ENCODE results near the gene SEMA3G. TPM values are rescaled to one million over a fixed set of nuclear protein-coding genes. Genes with fewer than 3 reads are reported as not detected.

The SEMA3G gene
- total and polyA plus RNA-seq, 7 experiments from 2014 or later, result 0.10 to 0.24 TPM; not detected in 5

DNA sequence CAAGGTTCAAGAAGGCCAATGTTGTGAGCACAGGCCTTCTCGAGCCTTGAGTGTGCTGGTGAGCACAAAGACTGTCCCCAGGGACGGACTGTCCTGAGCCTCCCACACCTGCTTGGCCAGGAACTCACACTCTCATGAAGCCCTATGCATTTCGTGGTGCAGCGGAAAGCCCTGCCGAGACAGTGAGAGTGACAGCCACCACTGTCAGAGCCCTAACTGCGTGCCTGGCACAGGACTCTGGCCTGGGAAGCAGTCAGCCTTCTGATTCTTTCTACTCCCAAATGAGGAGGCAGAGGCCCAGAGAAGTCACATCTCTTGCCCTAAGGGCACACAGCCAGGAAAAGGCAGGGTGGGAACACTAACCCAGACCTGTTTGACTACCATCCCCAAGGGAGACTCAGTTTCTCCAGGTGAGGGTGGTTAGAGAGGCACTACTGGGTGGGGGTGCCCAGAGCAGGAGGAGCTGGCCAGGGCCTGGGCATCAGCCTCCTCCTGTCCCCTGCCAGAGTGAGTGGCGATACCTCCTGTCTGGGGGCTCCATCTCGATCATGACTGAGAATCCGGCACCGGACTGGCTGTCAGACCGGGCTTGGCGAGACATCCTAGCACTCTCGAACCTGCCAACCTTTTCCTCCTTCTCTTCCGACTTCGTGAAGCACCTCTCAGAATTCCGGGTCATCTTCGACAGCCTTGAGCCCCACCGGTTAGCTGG is 50.8 kb downstream of the SEMA3G start:
- Mint-ChIP-seq H3K27ac (no peak overlapping the region), H3K36me3 (peaks cover 2 to 22% (median 15%) of the 10 kb centered on the region in 5 donors), H3K4me1 (no peaks in the 10 kb centered on the region), H3K27me3 (no peaks in the 10 kb centered on the region), H3K9me3 (no peaks in the 10 kb centered on the region), H3K4me3 (no peak overlapping the region)
- POLR2A ChIA-PET, result no interaction called here
- Histone ChIP-seq H3K27me3 (ENCODE audit: control insufficient read depth in 2 of 2, insufficient read depth in 2 of 2, low read length in 2 of 2) (no peaks in the 10 kb centered on the region), H3K27ac (ENCODE audit: low read depth, low read length) (no peak overlapping the region), H3K4me1 (ENCODE audit: control insufficient read depth in 2 of 2, insufficient read depth in 2 of 2, low read length in 2 of 2) (no peaks in the 10 kb centered on the region), H3K4me3 (ENCODE audit: low read length) (no peak overlapping the region), H3K36me3 (ENCODE audit: control insufficient read depth in 2 of 3, insufficient read depth in 3 of 3, low read length in 3 of 3) (peaks cover 0 to 82% (median 0%) of the 10 kb centered on the region in 3 experiments), H3K9me3 (ENCODE audit: control insufficient read depth in 2 of 3, low read length in 3 of 3) (no peaks in the 10 kb centered on the region)
- CTCF ChIA-PET, result no interaction called here
- DNase-seq (no peak), ATAC-seq (no peak)
- intact Hi-C loops (cut with micrococcal nuclease), result no loop called here

DNA sequence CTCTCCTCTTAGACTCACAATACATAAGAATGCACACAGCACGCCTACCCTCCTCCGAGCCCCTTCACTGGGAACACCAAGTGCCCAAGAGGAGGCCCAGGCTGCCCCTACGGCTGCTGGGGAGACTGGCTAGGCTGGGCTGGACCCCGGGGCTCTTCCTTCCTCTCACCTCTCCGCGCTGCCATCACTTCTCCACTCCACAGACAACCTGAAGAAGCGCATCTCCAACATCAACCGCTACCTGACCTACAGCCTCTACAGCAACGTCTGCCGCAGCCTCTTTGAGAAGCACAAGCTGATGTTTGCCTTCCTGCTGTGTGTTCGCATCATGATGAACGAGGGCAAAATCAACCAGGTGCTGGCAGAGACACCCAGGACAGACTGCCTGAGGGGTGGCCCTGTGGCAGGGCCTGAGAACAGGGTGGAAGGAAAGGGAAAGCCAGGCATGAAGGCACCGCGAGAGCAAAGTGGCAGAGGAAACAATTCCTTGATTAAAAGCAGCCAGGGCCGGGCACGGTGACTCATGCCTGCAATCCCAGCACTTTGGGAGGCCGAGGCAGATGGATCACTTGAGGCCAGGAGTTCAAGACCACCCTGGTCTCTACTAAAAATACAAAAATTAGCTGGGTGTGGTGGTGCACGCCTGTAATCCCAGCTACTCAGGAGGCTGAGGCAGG is 51.6 kb downstream of the SEMA3G start:
- Histone ChIP-seq H3K4me3 (ENCODE audit: low read length) (no peak overlapping the region), H3K9me3 (ENCODE audit: control insufficient read depth in 2 of 3, low read length in 3 of 3) (no peaks in the 10 kb centered on the region), H3K4me1 (ENCODE audit: control insufficient read depth in 2 of 2, insufficient read depth in 2 of 2, low read length in 2 of 2) (no peaks in the 10 kb centered on the region), H3K36me3 (ENCODE audit: control insufficient read depth in 2 of 3, insufficient read depth in 3 of 3, low read length in 3 of 3) (peaks cover 0 to 83% (median 0%) of the 10 kb centered on the region in 3 experiments), H3K27me3 (ENCODE audit: control insufficient read depth in 2 of 2, insufficient read depth in 2 of 2, low read length in 2 of 2) (no peaks in the 10 kb centered on the region), H3K27ac (ENCODE audit: low read depth, low read length) (no peak overlapping the region)
- ATAC-seq (no peak), DNase-seq (no peak)
- Mint-ChIP-seq H3K4me1 (no peaks in the 10 kb centered on the region), H3K27me3 (no peaks in the 10 kb centered on the region), H3K9me3 (no peaks in the 10 kb centered on the region), H3K27ac (no peak overlapping the region), H3K36me3 (peaks cover 2 to 27% (median 17%) of the 10 kb centered on the region in 5 donors), H3K4me3 (no peak overlapping the region)
- POLR2A ChIA-PET, result no interaction called here
- CTCF ChIA-PET, result no interaction called here
- intact Hi-C loops (cut with micrococcal nuclease), result no loop called here

DNA sequence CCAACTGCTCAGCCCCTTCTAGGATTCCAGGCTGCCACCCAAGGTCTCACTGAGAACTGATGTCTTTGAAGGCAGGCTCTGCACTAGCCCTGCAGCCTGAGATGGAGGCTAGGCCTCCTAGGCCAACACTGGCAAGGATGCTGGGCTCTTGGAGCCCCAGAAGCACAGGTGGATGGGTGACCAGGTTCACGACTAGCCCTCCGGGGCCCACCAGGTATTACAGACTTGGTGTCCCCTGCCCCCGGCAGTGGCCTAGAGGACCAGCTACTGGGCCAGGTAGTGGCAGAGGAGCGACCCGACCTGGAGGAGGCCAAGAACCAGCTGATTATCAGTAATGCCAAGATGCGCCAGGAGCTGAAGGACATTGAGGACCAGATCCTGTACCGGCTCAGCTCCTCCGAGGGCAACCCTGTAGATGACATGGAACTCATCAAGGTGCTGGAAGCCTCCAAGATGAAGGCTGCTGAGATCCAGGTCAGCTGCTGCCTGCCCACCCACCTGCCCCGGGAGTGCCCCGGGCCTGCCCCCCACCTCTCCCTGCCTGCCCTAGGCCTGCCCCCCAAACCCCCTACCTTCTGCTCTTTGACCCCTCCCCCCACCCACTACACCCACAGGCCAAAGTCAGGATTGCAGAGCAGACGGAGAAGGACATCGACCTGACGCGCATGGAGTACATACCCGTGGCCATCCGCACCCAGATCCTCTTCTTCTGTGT is 52.5 kb downstream of the SEMA3G start:
- Mint-ChIP-seq H3K4me3 (no peak overlapping the region), H3K36me3 (peaks cover 2 to 24% (median 17%) of the 10 kb centered on the region in 5 donors), H3K27me3 (no peaks in the 10 kb centered on the region), H3K4me1 (no peaks in the 10 kb centered on the region), H3K9me3 (no peaks in the 10 kb centered on the region), H3K27ac (no peak overlapping the region)
- Histone ChIP-seq H3K27ac (ENCODE audit: low read depth, low read length) (no peak overlapping the region), H3K4me1 (ENCODE audit: control insufficient read depth in 2 of 2, insufficient read depth in 2 of 2, low read length in 2 of 2) (no peaks in the 10 kb centered on the region), H3K4me3 (ENCODE audit: low read length) (no peak overlapping the region), H3K27me3 (ENCODE audit: control insufficient read depth in 2 of 2, insufficient read depth in 2 of 2, low read length in 2 of 2) (no peaks in the 10 kb centered on the region), H3K36me3 (ENCODE audit: control insufficient read depth in 2 of 3, insufficient read depth in 3 of 3, low read length in 3 of 3) (peaks cover 0 to 86% (median 0%) of the 10 kb centered on the region in 3 experiments), H3K9me3 (ENCODE audit: control insufficient read depth in 2 of 3, low read length in 3 of 3) (no peaks in the 10 kb centered on the region)
- intact Hi-C loops (cut with micrococcal nuclease), result no loop called here
- no peak for DNase-seq
- POLR2A ChIA-PET, result no interaction called here
- CTCF ChIA-PET, result no interaction called here
- no peak for ATAC-seq

DNA sequence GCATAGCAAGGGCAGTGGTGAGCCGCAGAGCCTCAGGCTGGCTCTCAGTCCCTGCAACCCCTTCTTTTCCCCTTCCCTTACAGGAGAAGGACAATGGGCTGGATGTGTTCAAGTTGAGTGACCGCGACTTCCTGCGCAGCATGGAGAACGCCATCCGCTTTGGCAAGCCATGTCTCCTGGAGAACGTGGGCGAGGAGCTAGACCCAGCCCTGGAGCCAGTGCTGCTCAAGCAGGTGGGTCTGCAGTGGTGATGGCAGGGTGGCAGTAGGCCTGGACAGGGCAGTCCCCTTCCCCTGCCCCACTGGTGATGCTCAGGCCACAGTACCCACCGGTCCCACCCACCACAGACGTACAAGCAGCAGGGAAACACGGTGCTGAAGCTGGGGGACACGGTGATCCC is 53.8 kb downstream of the SEMA3G start:
- Mint-ChIP-seq H3K4me1 (no peaks in the 10 kb centered on the region), H3K27me3 (no peaks in the 10 kb centered on the region), H3K4me3 (no peak overlapping the region), H3K27ac (no peak overlapping the region), H3K9me3 (no peaks in the 10 kb centered on the region), H3K36me3 (peaks cover 2 to 24% (median 17%) of the 10 kb centered on the region in 5 donors)
- CTCF ChIA-PET, result no interaction called here
- H3K27ac ChIP-seq (ENCODE audit: low read depth, low read length), result no peak overlapping the region
- ATAC-seq, result no peak
- DNase-seq, result no peak
- H3K9me3 ChIP-seq (ENCODE audit: control insufficient read depth in 2 of 3, low read length in 3 of 3), result no peaks in the 10 kb centered on the region
- H3K27me3 ChIP-seq (ENCODE audit: control insufficient read depth in 2 of 2, insufficient read depth in 2 of 2, low read length in 2 of 2), result no peaks in the 10 kb centered on the region
- H3K4me3 ChIP-seq (ENCODE audit: low read length), result no peak overlapping the region
- intact Hi-C loops (cut with micrococcal nuclease), result no loop called here
- POLR2A ChIA-PET, result no interaction called here
- H3K36me3 ChIP-seq (ENCODE audit: control insufficient read depth in 2 of 3, insufficient read depth in 3 of 3, low read length in 3 of 3), result peaks cover 0 to 92% (median 0%) of the 10 kb centered on the region in 3 experiments
- H3K4me1 ChIP-seq (ENCODE audit: control insufficient read depth in 2 of 2, insufficient read depth in 2 of 2, low read length in 2 of 2), result no peaks in the 10 kb centered on the region

DNA sequence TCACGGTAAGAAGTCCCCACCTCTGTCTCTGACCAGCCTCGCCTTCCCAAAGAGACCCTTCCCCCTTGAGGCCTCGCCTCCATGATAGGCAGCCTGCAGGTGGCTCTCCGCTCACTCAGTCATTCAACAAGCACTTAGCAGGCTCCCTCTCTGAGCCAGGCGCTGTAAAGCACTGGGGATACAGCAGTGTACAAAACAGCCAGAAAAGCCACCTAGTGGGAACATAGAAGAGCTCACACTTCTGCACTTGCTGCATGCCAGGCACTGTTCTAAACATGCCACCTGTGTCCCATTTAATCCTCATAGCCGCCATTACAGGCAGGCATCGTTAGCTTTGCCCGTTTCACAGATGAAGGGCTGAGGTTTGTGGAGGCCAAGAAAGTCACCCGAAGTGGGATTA is 56.0 kb downstream of the SEMA3G start:
- H3K4me1 Mint-ChIP-seq, result peaks cover 0 to 2% (median 0%) of the 10 kb centered on the region in 7 donors
- Histone ChIP-seq H3K27ac (ENCODE audit: low read depth, low read length) (no peak overlapping the region), H3K4me1 (ENCODE audit: control insufficient read depth in 2 of 2, insufficient read depth in 2 of 2, low read length in 2 of 2) (no peaks in the 10 kb centered on the region), H3K27me3 (ENCODE audit: control insufficient read depth in 2 of 2, insufficient read depth in 2 of 2, low read length in 2 of 2) (no peaks in the 10 kb centered on the region), H3K36me3 (ENCODE audit: control insufficient read depth in 2 of 3, insufficient read depth in 3 of 3, low read length in 3 of 3) (peaks cover 0 to 87% (median 0%) of the 10 kb centered on the region in 3 experiments), H3K4me3 (ENCODE audit: low read length) (no peak overlapping the region), H3K9me3 (ENCODE audit: control insufficient read depth in 2 of 3, low read length in 3 of 3) (no peaks in the 10 kb centered on the region)
- ATAC-seq (no peak), DNase-seq (no peak)
- no peak overlapping the region for H3K27ac Mint-ChIP-seq
- no peaks in the 10 kb centered on the region for H3K9me3 Mint-ChIP-seq
- intact Hi-C loops (cut with micrococcal nuclease), result no loop called here
- POLR2A ChIA-PET, result no interaction called here
- peaks cover 2 to 36% (median 17%) of the 10 kb centered on the region in 5 donors for H3K36me3 Mint-ChIP-seq
- CTCF ChIA-PET, result no interaction called here
- H3K27me3 Mint-ChIP-seq, result no peaks in the 10 kb centered on the region
- H3K4me3 Mint-ChIP-seq, result no peak overlapping the region

DNA sequence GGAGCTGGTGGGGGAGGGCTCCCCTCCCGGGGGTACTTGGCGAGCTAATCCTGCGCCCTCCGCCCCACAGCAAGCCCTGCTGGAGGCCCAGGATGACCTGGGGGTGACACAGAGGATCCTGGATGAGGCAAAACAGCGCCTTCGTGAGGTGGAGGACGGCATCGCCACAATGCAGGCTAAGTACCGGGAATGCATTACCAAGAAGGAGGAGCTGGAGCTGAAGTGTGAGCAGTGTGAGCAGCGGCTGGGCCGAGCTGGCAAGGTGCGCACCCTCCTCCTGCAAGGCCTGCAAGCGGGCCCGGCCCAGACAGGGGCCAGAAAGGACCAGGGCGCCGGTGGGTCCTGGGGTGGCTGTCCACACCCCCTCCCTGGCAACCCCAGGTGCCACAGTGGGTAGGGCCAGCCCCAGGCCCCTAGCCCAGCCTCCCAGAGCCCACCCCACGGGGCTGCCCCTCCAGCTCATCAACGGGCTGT is 56.5 kb downstream of the SEMA3G start:
- no peaks in the 10 kb centered on the region for H3K9me3 ChIP-seq (ENCODE audit: control insufficient read depth in 2 of 3, low read length in 3 of 3)
- no peaks in the 10 kb centered on the region for H3K4me1 ChIP-seq (ENCODE audit: control insufficient read depth in 2 of 2, insufficient read depth in 2 of 2, low read length in 2 of 2)
- Mint-ChIP-seq H3K4me1 (peaks cover 0 to 2% (median 0%) of the 10 kb centered on the region in 7 donors), H3K27ac (no peak overlapping the region), H3K9me3 (no peaks in the 10 kb centered on the region), H3K36me3 (peaks cover 2 to 35% (median 17%) of the 10 kb centered on the region in 5 donors), H3K4me3 (no peak overlapping the region), H3K27me3 (no peaks in the 10 kb centered on the region)
- no peak overlapping the region for H3K4me3 ChIP-seq (ENCODE audit: low read length)
- CTCF ChIA-PET, result no interaction called here
- POLR2A ChIA-PET, result no interaction called here
- ATAC-seq, result peak; percentile 21
- no peak overlapping the region for H3K27ac ChIP-seq (ENCODE audit: low read depth, low read length)
- DNase-seq, result no peak
- H3K27me3 ChIP-seq (ENCODE audit: control insufficient read depth in 2 of 2, insufficient read depth in 2 of 2, low read length in 2 of 2), result no peaks in the 10 kb centered on the region
- peaks cover 0 to 82% (median 0%) of the 10 kb centered on the region in 3 experiments for H3K36me3 ChIP-seq (ENCODE audit: control insufficient read depth in 2 of 3, insufficient read depth in 3 of 3, low read length in 3 of 3)
- intact Hi-C loops (cut with micrococcal nuclease), result no loop called here
